Measurements from ENCODE around the gene ZNF462.

Gene ZNF462

DNA sequence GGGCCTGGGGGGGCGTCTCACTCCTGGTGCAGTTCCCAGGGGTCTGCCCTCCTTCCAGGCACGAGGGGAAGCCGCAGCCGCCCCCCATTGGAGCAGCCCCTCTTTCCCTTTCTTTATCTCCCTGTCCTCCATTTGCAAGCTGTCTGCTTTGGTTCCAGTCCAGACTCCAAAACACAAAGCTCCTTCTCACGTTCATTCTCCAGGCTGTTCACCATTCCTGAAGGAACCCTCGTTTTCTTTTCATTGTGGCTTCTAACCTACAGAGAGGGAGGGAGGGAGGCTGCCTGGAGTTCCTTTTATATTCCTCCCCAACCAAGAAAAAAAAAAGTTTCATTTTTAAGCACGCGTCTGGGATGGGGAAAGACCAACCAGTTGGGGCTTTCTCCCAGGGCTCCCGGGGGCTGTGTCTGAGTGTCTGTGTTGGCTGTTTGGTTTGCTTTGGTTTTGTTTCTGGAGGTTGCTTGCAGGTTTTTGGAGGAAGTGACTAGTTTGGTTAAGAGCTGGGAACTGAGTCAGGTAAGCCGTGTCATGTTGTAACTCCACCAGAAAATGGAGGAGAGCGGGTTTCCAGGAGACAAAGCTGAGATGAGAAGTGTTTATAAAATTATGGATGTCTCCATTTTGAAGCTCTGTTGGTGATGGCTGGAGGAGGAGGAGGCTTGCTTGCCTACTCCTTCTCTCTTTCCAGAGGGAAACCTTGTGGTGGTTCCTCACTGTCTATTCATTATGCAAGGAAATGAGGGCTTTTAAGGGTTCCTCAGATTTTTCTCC lies 1.6 kb downstream of the ZNF462 start:
- no peak for DNase-seq

DNA sequence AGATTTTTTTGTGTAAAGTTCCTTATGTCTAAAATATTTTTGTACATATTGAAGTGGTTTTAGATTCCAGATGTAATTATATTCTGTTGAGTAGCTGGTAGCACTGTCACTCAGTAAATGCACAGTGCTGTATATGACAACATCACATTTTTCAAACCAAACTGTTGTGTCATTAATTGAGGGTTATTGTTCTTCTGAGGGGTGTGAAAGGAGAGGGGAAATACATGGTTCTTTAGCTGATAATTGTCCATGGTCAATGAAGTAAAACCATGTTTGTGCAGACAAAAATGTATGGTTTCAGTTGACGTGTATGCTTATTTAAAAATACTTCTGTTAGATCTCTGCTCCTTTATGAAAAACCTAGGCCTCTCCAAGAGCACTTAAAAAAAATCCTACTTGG lies 3.3 kb downstream of the ZNF462 start:
- no peak for DNase-seq

DNA sequence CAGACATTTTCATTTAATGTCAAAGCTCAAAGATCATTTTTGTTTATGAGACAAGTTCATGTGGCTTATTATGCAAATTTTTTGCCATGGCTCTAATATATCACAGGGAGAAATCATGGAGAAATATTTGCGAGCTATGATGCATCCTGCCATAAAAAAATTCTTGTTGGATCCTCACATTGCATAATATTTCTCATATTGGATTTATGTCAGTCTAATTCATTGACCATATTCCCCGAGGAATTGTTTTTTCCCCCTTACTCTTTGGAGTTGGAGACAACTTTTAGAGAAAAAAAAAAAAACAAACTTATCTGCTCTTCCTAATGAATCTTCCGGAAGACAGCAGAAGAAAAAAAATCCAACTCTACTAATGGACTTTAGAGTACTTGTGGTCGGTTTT lies 4.3 kb downstream of the ZNF462 start:
- no peak for DNase-seq

DNA sequence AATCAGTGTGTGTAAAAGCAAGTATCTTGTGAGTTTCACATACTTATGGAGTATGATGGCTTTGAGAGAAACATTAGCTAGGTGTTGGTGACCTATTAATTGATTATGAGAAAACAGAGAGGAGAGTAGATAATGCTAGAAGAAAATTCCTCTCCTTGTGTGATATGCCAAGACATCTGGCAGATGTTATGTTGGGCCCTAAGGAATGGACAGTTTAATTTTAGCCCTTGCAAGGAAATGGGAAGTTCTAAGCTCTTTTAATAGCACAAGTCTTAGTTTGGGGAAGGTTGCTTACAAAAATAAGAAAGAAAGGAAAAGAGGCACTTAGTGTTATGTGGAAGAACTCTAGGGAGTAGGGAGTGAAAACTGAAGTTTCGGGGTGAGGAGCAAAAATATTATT lies 5.1 kb downstream of the ZNF462 start:
- no peak for DNase-seq

DNA sequence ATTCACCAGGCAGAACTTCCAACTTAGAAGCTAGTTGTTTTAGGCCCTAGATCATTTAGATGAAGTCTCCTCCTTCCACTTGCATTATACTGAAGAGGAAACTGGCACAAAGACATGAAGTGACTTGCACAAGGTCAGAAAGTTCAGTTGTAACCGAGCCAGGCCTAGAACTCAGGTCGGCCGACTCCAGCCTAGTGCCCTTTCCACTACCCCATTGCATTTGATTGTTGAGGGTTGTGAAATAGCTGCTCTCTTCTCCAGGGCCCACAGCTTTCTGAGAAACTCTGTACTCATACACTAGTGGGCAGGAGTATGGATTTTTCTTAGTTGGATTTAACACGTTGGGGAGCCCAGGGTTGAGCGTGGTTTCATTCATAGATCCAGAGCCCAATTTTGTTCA lies 5.6 kb downstream of the ZNF462 start:
- no peak for DNase-seq

DNA sequence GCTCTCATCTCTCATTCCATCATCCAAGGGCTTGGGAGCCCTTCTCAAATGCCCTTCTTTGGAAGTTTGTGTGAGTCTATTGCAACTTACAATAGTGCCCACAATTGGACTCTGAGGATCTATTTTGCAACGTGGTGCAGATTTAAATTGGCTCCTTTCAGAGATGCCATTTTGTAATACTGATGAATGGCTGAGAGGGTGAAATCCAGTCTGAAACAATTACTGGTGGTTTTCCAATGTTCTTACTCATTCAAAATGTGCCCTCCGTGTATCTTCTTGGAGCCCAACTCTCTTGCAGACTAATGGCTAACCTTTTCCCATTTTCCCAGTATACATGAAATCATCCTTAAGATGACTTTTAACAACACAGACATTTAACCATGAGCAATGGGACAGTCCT lies 6.1 kb downstream of the ZNF462 start:
- no peak for DNase-seq

DNA sequence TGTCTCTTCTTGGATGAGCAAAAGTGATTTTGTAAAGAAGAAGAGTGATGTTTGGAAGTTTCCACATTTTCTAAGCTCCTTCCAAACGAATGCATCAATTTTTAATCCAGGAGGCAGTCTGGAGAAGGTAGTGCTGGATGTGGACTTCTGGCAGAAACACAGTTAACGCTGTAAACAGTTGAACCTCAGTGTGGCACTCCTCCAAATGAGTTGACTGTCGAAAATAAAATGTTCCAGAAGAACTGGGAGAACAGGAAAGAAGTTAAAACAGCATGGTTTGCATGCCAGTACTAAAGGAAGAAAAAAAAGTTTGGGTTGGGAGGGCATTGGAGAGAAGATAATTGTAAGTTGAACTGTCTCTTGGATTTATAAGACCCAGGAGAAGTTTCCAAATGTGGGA lies 6.5 kb downstream of the ZNF462 start:
- no peak for DNase-seq

DNA sequence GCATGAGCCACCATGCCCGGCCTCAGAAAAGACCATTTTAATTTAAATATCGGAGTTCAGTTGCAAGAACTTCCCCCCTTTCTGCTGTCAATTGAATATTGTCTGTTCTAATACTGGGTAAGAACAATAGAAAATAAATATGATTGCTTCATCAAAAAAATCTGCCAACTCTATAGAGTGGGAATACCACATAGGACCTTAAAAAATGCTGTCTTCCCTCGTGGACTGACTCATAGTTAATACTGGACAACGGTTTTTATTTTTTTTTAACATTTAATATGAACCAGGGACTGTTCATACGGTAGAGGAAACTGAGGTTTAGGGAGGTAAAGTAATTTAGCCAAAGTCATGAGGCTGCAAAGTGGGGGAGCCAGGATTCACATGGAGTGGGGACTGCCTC lies 9.7 kb downstream of the ZNF462 start:
- DNase-seq: no peak

DNA sequence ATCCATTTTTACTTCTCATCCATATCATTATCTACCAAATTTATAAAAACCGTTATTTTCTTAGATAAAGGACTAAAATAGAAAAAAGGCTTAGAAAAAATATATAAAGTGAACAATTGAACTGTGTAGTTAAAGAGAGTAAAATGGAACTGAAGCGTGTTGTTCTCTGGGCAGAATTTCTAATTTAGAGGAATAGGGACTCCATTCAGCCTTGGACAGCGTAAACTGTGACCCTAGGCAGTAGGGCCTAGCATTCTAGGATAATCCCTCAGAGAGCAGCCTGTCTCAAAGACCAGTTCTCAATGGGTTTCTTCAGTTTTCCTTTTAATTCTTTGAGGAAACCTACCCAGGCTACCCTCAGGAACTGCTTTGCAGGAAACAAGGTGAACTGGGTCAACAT lies 11.1 kb downstream of the ZNF462 start:
- DNase-seq: no peak

DNA sequence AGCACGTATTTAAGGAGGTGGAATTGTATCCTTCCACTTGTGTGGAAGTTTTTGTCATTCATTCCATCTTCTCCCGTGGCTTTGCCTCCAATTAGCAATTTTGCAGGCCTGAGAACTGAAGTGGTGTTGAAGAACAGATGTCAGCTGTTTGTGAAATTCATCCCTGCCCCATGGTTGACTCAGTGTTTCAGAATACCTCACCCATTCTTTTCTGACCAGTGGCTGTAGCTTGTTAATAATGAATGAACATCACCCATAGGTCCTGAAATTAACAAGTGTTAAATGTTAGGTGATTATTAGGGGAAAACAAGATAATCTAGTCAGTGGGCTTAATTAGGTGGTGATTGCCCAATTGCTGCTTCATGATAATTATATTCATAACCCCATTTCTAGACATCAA lies 11.7 kb downstream of the ZNF462 start:
- DNase-seq: no peak

DNA sequence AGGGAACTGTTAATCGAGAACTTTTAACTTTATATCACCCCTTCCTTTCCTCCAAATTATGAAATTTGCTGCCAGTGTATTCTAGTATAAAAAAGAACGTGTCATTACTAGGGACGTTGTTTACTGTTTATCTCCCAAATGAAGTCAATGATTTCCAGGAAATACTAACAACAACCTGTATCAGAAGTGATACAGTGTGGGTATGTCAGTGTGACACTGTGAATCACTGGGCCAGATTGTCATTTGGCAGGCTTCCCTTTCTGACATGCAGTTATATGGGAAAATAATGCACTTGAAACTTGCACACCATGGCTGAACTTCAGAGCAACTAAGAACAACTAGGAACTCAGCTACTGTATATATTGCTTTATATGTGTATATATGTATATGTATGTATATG lies 12.6 kb downstream of the ZNF462 start:
- DNase-seq: no peak

DNA sequence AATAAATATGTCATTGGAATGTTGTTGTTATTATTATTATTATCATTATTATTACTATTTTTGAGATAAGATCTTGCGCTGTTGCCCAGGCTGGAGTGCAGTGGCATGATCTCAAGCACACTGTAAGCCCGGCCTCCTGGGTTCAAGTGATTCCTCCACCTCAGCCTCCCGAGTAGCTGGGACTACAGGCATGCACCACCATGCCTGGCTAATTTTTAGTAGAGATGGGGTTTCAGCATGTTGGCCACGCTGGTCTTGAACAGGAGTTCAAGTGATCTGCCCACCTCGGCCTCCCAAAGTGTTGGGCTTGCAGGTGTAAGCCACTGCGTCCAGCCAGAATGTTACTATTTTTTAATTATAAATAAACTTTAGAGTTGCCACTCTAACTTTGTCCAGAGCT lies 14.4 kb downstream of the ZNF462 start:
- DNase-seq: no peak

DNA sequence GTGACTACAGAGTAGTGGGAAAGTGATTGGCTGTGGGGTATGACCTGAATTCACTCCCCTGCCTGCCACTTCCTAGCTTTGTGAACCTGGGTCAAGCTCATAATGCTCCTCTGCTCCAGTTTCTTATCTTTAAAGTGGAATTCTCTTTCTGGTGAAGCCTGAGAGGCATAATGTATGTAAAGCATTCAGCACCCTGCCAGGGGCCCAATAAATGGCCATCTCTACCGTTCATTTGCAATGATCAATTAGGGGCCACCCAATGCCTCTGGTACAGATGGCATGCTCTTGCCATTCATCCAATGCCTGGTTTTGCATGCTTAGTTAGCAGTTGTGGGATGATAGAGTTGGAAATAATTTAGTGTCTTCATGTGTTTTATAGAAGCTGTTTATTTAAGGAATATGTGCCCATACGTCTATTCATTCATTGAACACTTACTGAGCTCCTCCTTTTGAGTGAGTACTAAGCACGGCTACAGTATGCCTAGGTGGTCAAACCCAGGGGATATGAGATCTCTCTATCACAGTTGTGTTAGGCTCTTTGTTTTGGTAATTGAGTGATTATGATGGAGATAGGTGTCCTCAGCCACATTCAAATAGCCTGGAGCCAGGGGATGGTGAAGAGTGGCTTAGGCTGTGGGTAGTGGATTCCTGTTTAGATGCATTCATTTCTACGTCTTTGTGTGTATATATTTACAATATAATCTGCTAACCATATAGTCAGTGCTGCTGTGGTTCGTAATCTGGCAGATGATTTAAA lies 15.3 kb downstream of the ZNF462 start:
- no peak for DNase-seq

DNA sequence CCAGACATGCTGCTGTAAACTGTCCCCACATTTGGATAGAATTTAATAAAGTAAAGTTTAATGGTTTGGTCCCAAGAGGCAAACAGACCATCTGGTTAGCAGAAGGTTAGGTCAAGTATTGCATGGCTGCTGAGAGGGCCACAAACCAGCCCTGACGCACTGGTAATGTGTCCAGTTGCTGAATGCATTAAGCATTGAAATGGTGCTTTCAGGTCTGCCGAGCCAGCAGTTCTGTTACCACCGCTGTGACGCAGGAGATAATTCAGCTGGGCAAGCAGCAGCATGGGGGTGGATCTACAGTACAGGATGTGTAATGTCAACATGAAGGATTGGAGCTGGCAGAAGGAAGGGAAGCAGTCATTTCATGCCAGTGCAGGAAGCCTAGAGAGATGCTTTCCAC lies 16.0 kb downstream of the ZNF462 start:
- no peak for DNase-seq

DNA sequence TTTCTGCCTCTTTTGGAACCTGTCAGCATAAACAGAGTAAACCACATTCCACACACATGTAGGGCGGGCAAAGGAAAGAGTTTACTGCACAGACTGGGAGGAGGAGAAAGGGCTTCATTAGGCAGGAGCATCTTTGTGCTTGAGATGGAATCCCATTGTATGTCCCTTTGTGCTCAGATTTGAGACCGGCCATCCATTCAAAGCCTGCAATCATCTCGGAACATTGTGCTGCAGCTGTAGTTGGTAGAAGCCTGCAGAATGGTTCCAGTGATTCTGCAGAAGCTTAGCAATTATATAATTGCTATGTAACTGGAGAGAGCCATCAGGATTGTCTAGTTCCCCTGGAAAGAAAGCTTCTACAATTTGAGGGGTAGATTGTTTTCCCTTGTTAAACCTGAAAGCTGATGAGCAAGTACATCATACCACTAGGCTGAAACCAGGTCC lies 16.5 kb downstream of the ZNF462 start:
- DNase-seq: no peak

DNA sequence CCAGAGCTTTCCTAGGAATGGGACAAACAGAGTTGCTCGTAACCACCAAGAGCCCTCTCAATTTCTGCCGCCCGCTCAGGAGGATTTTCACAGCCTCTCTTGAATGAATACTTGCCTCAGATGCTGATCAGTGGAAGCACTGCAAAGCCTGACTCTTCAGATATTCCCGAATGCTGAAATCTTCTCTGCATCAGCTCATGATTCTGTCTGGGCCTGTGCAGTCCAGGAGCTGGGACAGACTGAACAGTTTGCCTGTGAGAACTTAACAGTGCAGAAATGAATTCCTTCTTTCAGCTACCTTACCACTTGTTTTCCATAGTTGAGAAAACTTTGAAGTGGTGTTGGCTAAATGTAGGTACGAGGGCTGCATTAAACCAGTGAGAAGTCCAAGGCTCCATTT lies 17.1 kb downstream of the ZNF462 start:
- DNase-seq: no peak

DNA sequence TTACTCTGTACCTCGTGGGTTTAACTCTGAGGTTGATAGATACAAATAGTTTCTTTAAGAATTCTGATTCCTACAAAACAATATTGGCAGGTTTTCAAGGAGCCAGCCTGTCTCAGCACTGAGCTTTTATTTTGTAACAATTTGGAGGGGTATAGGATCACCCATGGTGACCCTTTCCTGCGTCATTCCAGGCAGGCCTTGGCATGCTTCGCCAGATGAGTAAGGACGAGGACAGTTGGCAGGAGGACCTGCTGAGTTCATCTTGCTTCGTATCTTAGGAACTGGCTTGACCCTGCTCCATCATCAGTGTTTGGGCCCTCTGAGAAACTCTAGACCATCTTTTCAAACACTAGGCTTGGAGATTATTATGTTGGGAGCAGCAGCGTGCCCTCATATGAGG lies 17.9 kb downstream of the ZNF462 start:
- DNase-seq: no peak

DNA sequence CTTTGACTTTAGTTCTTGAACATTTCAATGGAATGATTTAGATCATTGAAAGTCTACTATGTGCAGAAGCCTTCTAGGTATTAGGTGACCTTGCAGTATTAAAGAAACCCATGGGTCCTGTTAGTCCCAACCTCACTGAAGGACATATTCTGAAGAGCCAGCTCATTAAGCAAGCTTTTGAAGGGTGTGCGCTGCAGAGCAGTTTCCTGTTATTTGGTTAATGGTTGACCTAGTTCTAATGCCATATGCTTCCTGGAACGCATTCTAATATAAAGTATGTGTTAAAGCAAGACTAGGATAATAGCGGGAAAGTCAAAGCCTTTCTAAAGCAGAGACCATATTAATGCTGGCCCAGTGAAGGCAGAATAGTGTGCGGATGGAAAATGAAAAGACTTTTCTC lies 20.1 kb downstream of the ZNF462 start:
- no peak for DNase-seq

DNA sequence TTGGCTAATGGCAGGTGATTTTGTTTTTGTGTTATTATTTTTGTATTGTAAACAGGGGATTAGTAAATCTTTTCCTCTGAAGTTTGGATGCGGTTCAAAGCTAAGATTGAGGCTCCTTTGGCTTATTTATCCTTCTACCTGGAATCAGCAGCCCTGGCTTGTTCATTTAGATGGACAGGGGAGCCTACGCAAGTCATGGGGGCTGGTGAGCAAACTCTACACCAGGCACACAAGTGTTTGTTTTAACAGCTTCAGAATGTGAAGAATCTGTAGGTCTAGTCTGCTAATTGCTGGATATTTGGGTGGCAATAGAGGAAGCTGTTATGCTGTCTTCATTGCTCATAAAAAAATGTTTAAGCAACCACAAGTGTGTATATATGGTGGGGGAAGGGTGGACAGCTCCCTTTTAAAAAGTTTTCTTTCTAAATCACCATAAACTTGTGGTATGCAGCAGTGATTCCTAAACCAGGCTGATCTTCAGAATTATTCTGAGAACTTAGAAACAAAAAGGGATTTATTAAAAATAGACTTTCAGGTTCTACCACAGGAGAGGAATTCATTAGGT lies 20.7 kb downstream of the ZNF462 start:
- DNase-seq: no peak

DNA sequence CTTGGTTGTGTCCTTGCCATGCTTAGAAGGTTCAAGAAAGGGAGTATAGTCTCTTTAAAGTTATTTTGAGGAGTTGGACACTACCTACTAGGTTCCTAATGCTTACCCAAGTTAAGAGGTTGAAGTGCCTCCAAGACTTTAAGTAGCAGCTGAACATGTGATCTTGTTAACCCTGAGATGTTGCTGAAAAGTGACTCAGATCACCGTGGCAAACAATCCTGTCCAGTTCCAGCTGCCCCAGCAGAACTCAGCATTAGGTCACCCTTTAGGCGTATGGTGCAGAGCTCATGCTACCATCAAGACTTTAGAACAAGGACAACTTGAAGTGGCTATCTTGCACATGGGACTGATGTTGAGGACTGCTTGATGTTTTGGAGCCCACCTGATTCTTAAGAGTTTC lies 22.5 kb downstream of the ZNF462 start:
- no peak for DNase-seq

DNA sequence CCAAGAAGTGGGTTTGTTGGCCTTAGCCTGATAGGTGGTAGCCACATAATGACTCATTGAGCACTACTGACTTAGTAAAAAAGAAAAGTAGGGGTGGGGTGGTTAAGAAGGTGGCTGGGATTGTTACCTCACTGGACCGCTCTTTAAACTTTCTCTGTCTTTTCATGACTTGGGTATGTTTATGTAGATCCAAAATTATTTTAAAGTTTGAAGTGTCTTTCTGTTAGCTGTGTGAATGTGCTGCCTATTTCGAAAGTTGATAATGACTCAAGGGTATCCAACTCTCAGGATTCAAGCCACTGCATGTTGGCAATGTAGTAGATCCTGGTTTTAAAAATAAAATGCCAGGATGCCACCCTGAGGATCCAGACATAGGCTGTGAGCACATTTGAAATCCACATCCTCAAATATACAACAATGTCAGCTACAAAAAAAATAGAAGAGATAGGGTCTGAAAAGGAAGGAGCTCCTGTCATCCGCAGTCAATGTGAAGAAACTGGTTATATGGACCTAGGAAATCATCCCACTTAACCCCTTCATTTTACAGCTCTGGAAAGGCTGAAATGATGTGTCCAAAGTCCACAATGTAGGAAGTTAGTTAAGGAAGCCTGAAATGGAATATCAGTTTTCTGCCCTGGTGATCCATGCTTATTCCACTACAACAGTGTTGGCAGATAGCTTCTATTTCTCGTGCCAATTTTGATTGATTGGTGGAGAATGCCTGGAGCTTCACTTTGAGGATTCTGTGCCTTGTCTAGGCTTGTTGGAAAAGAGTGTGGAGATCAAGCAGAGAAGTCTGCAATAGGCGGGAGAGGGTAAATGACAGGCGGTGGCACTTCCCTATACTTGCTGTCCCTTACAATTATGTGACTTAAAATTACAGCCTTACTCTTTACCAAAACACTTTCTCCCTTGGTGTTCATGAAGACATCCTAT lies 23.4 kb downstream of the ZNF462 start:
- no peak for DNase-seq

DNA sequence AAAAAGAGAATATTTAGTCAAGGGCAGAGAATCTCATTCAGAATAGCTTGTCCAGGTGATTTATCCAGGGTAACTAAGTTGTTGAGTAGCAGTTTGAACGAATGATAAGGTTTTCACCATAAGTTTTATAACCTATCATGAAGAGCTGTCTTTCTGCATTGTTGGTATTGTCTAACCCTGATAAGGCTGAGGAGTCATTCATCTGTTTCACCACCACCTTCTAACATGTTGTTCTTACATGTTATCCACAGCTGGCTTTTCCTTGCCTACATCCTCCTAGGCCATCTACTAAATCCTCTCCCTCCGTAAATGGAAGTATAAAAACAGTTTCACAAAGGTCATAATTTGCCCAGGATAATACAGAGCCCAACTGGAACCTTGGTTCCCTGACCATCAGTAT lies 24.1 kb downstream of the ZNF462 start:
- no peak for DNase-seq

DNA sequence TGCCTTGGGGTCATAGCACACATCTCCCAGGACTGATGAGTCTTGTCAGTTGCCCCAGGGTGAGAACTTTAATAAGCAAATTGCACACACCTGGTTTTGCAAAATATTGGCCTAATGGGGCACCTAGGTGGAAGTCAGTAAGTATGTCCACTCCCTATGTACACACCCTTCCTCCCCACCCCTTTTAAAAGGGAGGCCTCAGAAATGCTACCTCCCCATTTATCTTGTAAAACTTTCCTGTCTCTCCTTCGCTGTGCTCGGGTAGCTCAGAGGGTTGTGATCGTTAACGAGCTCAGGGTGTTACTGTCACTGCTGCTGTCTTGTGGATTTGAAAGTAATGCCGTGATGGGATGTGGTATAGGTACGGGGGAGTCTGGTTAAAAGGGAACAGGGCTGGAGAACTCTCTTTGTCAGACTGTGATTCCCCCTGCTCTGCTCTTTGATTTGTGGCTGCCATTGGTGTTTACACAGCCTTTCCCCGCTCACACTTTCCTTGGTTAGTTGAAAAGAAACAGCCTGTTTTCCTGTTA lies 26.2 kb downstream of the ZNF462 start:
- no peak for DNase-seq
